HG03045 (cell line): ENCODE data around the gene CRELD1.

ENCODE experiments used
- ATAC-seq: cut with Tn5 transposase; IDR thresholded peaks from one replicate; pipeline ENCODE4 v1.9.1; 2021; ENCODE audit warnings: mild to moderate bottlenecking, moderate library complexity; ENCODE audit not compliant: unreplicated experiment

Gene CRELD1

GRCh38 chr3:9903238-9903624 lies 30.4 kb upstream of the CRELD1 start:
- no peak for ATAC-seq

GRCh38 chr3:9903904-9904303 lies 29.7 kb upstream of the CRELD1 start:
- ATAC-seq: no peak

- no peak for ATAC-seq
Measured at GRCh38 chr3:9906480-9906879, 27.2 kb upstream of the CRELD1 start.

GRCh38 chr3:9908286-9908685 lies 25.3 kb upstream of the CRELD1 start:
- ATAC-seq: no peak

- no peak for ATAC-seq
Measured at GRCh38 chr3:9909221-9910013, 24.2 kb upstream of the CRELD1 start.

DNA sequence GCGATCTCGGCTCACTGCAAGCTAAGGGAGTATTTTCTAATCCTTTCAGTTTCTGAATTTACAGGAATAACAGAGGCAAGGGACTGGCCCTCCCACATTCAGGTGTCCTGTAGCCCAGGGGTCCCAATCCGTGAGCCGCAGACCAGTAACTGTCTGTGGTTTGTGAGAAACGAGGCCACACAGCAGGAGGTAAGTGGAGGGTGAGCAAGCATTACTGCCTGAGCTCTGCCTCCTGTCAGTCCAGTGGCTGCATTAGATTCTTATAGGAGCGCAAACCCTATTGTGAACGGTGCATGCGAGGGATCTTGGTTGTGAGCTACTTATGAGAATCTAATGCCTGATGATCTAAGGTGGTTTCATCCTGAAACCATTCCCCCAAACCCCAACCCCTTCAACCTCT lies 21.8 kb upstream of the CRELD1 start:
- ATAC-seq: no peak

GRCh38 chr3:9912294-9912935 lies 21.2 kb upstream of the CRELD1 start:
- ATAC-seq: no peak

- no peak for ATAC-seq
Measured at GRCh38 chr3:9913601-9914000, 20.0 kb upstream of the CRELD1 start.

DNA sequence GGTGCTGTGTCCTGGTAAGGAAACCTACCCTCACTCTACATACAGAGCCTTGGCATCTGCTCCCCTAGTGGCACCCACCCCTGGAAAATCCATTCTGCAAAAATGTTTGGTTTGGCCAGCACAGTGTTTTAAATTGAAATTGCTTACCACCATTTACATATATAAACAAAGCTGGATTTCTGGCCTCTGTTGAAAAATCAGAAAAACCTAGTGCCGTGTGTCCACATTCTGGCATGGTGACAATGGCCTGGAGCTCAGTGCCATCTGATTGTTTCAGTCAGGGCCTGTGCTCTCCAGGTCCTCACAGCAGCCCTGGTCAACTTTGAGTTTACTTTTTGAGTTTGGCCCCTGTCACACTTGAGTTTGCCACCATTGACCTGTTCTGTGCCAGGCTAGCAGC lies 19.6 kb upstream of the CRELD1 start:
- ATAC-seq: no peak

DNA sequence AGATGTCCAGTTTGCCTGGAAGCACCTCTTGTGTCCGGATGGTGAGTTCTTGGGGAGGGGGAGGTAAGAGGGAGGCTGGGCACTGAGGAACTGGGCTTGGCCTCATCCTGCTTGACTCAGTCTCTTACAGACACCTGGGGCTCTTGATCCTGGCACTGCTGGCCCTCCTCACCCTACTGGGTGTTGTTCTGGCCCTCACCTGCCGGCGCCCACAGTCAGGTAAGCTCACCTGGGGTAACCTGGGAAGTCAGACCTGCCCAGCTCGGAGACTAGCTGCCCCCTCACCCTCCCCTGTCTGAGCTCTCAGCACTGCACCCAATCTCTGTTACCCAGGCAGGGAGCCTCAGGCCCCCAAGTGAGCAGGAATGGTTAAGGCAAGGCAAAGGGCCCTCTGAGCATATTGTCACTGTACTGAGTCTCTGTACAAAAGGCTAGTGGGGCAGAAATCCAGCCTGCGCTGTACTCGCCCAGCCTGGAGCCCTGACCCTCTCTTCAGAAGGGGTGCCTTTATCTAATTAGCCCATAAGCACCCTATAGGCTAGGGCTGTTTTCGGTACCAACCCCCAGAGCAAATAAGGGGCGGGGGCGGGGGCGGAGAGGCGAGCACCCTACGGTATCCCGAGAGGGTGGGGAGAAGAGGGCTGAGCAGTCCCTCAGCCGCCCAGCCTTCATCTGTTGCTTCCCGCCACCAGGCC lies 18.9 kb upstream of the CRELD1 start:
- ATAC-seq: no peak

GRCh38 chr3:9915254-9916141 lies 18.1 kb upstream of the CRELD1 start:
- ATAC-seq: no peak

- ATAC-seq: no peak
Measured at GRCh38 chr3:9916346-9916733, 17.3 kb upstream of the CRELD1 start.

DNA sequence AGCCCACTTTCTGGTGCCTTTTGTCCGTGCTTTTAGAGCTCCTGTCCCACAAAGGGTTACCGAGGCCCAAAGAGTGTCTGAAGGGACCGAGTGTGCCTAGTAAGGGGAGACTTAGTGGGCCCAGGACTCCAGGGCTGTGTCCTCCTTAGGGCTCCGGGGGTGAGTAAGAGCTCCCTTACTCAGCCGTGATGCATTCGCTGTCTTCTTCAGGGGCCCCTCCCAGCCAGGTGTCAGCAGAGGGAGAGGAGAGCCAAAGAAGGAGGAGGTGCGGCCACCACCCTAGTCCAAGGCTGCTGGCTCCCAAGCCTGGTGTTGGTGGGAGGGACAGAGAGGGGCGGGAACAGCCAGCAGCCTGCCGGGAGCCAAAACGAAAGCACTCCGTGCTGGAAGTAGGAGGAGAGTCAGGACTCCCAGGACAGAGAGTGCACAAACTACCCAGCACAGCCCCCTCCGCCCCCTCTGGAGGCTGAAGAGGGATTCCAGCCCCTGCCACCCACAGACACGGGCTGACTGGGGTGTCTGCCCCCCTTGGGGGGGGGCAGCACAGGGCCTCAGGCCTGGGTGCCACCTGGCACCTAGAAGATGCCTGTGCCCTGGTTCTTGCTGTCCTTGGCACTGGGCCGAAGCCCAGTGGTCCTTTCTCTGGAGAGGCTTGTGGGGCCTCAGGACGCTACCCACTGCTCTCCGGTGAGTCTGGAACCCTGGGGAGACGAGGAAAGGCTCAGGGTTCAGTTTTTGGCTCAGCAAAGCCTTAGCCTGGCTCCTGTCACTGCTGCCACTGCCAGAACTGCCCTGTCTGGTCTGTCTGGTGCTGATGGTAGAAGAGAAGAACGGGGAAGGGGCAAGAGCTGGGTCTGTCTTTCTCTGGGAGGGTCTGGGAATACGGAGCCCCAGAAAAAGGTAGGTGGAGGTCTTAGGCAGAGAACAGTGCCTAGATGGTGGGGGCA lies 16.6 kb upstream of the CRELD1 start, which contains the start of gene IL17RC:
TSS of gene IL17RC (plus strand) at position 365 of the 947 bp plus-strand sequence. CDS start at position 583, 218 bp downstream.
- ATAC-seq: no peak

- ATAC-seq: no peak
Measured at GRCh38 chr3:9917820-9918219, 15.8 kb upstream of the CRELD1 start.

DNA sequence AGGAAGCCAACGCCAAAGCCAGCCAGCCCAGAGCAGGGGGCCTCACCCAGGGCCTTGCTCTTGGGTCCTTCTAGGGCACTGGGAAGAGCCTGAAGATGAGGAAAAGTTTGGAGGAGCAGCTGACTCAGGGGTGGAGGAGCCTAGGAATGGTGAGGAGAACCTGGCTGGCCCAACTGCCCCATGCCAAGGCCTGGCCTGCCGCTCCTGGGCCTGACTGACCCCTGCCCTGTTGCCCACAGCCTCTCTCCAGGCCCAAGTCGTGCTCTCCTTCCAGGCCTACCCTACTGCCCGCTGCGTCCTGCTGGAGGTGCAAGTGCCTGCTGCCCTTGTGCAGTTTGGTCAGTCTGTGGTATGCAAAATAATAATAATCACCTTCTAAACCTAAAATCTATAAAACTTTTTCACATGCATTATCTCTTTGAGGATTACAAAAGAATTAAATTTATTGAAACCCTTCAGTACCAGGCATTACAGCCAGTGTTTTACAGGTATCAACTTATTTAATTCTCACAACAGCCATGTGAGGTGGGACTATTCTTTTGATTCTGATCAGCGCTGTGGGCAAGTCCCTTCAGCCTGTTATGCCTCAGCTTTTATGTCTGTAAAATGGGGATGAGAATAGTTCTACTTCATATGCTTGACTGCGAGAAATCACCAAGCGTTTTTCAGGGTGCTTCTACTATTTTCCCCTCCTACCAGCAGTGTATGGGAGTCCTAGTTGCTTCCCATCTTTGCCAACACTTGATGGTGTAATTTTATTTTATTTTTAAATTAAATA lies 15.2 kb upstream of the CRELD1 start:
- no peak for ATAC-seq

GRCh38 chr3:9928158-9928557 lies 5.5 kb upstream of the CRELD1 start:
- no peak for ATAC-seq

- ATAC-seq: no peak
Measured at GRCh38 chr3:9930804-9931418, 2.7 kb upstream of the CRELD1 start.

- no peak for ATAC-seq
Measured at GRCh38 chr3:9932535-9932842, 1.1 kb upstream of the CRELD1 start.
